Upper lobe of left lung (tissue), 6 donors: ENCODE data around the gene NPRL2. TPM values are rescaled to one million over a fixed set of nuclear protein-coding genes. Genes with fewer than 3 reads are reported as not detected.

Experiments used
- ATAC-seq, 2 donors: fragments of 200-7000 bp; cut with Tn5 transposase; one replicate each; pipeline ENCODE4 v1.9.1; 2022; ENCODE audit warnings: mild to moderate bottlenecking in 2 of 2, moderate library complexity in 2 of 2; ENCODE audit not compliant: low FRiP score in 2 of 2
- DNase-seq, 2 donors: peaks; one replicate each; pipeline ENCODE4 v3.0.0-alpha.2; 2019 to 2020
- H3K27ac ChIP-seq, 4 donors: fragments of 200-600 bp; sonication (generic); one replicate each; pipeline ENCODE4 v1.5.1; 2016 to 2019
- H3K27me3 ChIP-seq, 4 donors: fragments of 200-600 bp; sonication (generic); one replicate each; pipeline ENCODE4 v1.5.1; 2017 to 2019
- H3K36me3 ChIP-seq, 4 donors: fragments of 200-600 bp; sonication (generic); one replicate each; pipeline ENCODE4 v1.5.1; 2016 to 2019
- H3K4me1 ChIP-seq, 4 donors: fragments of 200-600 bp; sonication (generic); one replicate each; pipeline ENCODE4 v1.5.1; 2018 to 2019
- H3K4me3 ChIP-seq, 4 donors: fragments of 200-600 bp; sonication (generic); one replicate each; pipeline ENCODE4 v1.5.1; 2017 to 2019; ENCODE audit warnings: mild to moderate bottlenecking in 2 of 4, moderate library complexity in 1 of 4
- H3K9me3 ChIP-seq, 4 donors: fragments of 200-600 bp; sonication (generic); one replicate each; pipeline ENCODE4 v1.5.1; 2018 to 2019
- EP300 ChIP-seq, 4 donors: sonication (generic); formaldehyde crosslinking; IDR thresholded peaks; one replicate each; pipeline ENCODE4 v1.5.1; 2017; ENCODE audit warnings: antibody characterized with exemption in 4 of 4, control low read depth in 2 of 4
- POLR2A ChIP-seq, 4 donors: fragments of 450-650 bp; IDR thresholded peaks; one replicate each; pipeline ENCODE4 v1.5.1; 2016 to 2017; ENCODE audit warnings: antibody characterized with exemption in 4 of 4, mild to moderate bottlenecking in 2 of 4
- POLR2AphosphoS5 ChIP-seq, 2 donors: sonication (generic); formaldehyde crosslinking; IDR thresholded peaks; one replicate each; pipeline ENCODE4 v1.5.1; 2017; ENCODE audit warnings: antibody characterized with exemption in 2 of 2
- WGBS, 2 donors: methylation state at CpG; one replicate each; pipeline ENCODE4 v1.1.5; 2017 to 2018; 5-methylcytosine and 5-hydroxymethylcytosine counted together
- total RNA-seq, 6 donors: library from RNA; depleted of rRNA in 4 of 6; stranded (reverse); fragments of >200 nt in 4 of 6; gene quantifications; one replicate each; pipeline versions ENCODE4 v1.1.0 to v1.2.1, GENCODE V29; 2016 to 2021
- TF ChIP-seq, protein P1 (sequence below), 6 experiments: fragments of 450-650 bp in 4 of 6; fragments of 200-600 bp in 2 of 6; sonication (generic) in 2 of 6; IDR thresholded peaks; one replicate each; pipeline ENCODE4 v1.5.1; 2016 to 2019; ENCODE audit warnings: antibody characterized with exemption in 6 of 6
- donor health status: DM: no; HTN: no; CAD: no; lungs with moderate emphysema.
- donor health status: DM: no; HTN: yes; CAD: no; lungs with severe emphysema.

Gene NPRL2
- total RNA-seq, 6 donors from 2014 or later = 15.0 to 41.9 (median 17.3) TPM

DNA sequence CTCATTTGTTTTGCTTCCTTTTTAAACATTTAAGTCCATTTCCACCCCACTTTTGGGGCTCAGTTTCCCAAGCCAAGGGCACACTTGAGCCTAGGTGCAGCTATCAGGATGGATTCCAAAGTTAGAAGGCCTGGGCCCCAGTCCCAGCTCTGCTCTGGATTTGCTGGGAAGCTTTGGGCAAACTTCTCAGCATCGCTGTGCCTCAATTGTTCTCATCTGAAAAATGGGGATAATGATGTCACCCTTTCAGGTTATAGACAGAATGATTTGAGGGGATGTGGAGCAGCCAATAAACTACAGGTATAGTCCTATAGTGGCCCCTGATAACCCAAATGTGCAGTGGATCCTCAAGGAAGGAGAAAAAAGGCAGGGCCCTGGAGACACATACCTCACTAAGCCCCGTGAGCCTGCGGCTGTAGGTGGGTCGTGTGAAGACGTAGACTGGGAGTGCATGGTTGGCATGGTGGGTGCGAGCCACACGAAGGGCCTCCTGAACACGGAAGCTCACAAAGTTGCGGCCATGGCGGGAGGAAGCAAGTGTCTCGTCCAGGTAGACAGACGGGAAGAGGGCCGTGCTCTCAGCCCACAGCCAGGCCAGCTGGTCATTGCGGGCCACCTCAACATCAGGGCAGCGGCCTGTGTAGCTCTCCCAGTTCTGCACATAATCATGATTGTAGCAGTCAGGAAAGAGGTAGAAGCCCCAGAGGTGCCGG lies 31.2 kb downstream of the NPRL2 start:
- peak overlapping the region; percentile 65 to 96 (median 74) for H3K4me3 ChIP-seq
- DNase-seq = peak in 1 of 2 donors; percentile 41
- H3K27me3 ChIP-seq = no peaks in the 10 kb centered on the region
- H3K9me3 ChIP-seq = no peaks in the 10 kb centered on the region
- H3K27ac ChIP-seq = peak overlapping the region; percentile 94 to 97 (median 95)
- WGBS, 2 donors = 62 to 81% methylated on average over 14 to 16 of the region's 16 CpGs
- TF ChIP-seq POLR2A (IDR thresholded peaks at IDR 0.05) = peak in 1 of 4 donors; percentile 27
- TF ChIP-seq POLR2AphosphoS5 (IDR thresholded peaks at IDR 0.05) = no peak
- TF ChIP-seq, protein P1, sequence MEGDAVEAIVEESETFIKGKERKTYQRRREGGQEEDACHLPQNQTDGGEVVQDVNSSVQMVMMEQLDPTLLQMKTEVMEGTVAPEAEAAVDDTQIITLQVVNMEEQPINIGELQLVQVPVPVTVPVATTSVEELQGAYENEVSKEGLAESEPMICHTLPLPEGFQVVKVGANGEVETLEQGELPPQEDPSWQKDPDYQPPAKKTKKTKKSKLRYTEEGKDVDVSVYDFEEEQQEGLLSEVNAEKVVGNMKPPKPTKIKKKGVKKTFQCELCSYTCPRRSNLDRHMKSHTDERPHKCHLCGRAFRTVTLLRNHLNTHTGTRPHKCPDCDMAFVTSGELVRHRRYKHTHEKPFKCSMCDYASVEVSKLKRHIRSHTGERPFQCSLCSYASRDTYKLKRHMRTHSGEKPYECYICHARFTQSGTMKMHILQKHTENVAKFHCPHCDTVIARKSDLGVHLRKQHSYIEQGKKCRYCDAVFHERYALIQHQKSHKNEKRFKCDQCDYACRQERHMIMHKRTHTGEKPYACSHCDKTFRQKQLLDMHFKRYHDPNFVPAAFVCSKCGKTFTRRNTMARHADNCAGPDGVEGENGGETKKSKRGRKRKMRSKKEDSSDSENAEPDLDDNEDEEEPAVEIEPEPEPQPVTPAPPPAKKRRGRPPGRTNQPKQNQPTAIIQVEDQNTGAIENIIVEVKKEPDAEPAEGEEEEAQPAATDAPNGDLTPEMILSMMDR (IDR thresholded peaks at IDR 0.05) = no peak
- TF ChIP-seq EP300 (IDR thresholded peaks at IDR 0.05) = no peak
- peaks cover 13 to 67% (median 30%) of the 10 kb centered on the region in 4 donors for H3K36me3 ChIP-seq
- no peak for ATAC-seq
- H3K4me1 ChIP-seq = peaks cover 83 to 90% (median 86%) of the 10 kb centered on the region in 4 donors

DNA sequence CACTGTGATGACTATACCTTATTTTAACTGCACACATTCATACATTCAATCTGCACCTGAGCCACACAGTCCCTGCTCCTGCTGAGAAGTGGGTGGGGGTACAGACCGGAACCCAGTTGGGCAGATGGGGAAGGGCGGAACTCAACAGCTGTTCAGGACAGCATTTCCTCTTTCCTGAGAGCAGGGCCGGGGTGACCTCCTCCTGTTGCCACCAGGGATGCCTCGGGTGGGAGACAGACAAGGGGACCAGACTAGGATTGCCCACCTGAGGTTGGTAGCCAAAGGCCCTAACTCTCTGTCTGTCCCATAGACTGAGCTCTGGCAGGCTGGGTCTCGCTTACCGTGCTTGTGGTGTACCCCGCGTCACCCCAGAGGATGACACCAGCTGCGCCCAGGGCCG lies 32.0 kb downstream of the NPRL2 start:
- TF ChIP-seq POLR2AphosphoS5 (IDR thresholded peaks at IDR 0.05) (peak in 1 of 2 donors; percentile 64), EP300 (IDR thresholded peaks at IDR 0.05) (no peak)
- DNase-seq = no peak
- 41 to 62% methylated on average over 7 to 10 of the region's 10 CpGs for WGBS, 2 donors
- Histone ChIP-seq H3K4me3 (peak overlapping the region; percentile 65 to 96 (median 74)), H3K9me3 (no peaks in the 10 kb centered on the region), H3K36me3 (peaks cover 13 to 69% (median 30%) of the 10 kb centered on the region in 4 donors), H3K4me1 (peaks cover 75 to 89% (median 88%) of the 10 kb centered on the region in 4 donors), H3K27ac (peak overlapping the region; percentile 94 to 97 (median 95)), H3K27me3 (no peaks in the 10 kb centered on the region)
- ATAC-seq = no peak

DNA sequence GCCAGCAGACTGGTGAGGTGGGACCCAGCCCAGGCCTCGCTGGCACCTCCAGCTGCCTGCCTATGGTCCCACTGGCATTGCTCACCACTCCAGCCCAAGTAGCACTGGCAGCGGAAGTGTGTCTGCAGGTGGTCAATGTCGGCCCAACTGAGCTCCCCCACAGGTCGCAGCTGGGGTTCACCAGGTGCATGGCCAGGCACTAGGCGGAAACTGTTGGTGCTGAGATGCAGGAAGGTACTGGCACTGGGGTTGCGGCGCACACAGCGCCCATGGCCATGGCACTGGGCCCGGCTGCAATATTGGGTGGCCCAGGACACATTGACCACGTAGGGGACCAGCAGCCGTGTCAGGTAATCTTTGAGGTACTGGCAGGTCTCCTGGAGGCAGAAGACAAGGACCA lies 32.4 kb downstream of the NPRL2 start:
- 69% methylated on average over 9 of the region's 11 CpGs; no CpG with 5 or more reads in 1 of the 2 donors for WGBS, 2 donors
- H3K4me3 ChIP-seq = peak overlapping the region; percentile 48 to 96 (median 72)
- peak in 1 of 2 donors; percentile 72 for DNase-seq

DNA sequence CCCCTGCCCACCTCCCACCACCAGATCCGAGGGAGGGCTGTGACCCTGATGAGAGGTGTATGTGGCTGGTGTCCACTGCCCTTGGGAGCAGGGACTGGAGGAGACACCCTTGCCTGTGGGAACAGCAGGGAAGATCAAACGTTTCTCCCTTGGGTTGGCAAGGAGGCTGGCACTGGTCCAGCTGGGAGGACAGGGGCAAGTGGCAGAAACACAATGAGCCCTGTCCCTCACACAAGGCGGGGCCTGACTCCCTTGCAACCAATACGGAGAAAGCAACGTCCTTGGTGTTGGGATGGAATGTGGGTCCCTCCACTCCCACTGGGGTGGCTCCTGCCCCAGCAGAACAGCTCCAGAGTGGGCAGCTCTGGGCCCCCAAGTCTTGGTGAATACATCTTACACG lies 33.3 kb downstream of the NPRL2 start:
- no peaks in the 10 kb centered on the region for H3K9me3 ChIP-seq
- peak overlapping the region; percentile 94 to 97 (median 95) for H3K27ac ChIP-seq
- peaks cover 13 to 69% (median 30%) of the 10 kb centered on the region in 4 donors for H3K36me3 ChIP-seq
- no peaks in the 10 kb centered on the region for H3K27me3 ChIP-seq
- H3K4me1 ChIP-seq = peaks cover 70 to 82% (median 81%) of the 10 kb centered on the region in 4 donors
- WGBS, 2 donors = 53 to 90% methylated on average over 2 to 6 of the region's 6 CpGs
- DNase-seq (no peak), ATAC-seq (no peak)
- H3K4me3 ChIP-seq = peak overlapping the region in 3 of 4 donors; percentile 65 to 96 (median 79)
- TF ChIP-seq, protein P1 (IDR thresholded peaks at IDR 0.05) = no peak
- no peak for TF ChIP-seq POLR2AphosphoS5 (IDR thresholded peaks at IDR 0.05)
- no peak for TF ChIP-seq POLR2A (IDR thresholded peaks at IDR 0.05)
- TF ChIP-seq EP300 (IDR thresholded peaks at IDR 0.05) = no peak

More for the DNA sequence above, 32.4 kb downstream of the NPRL2 start:
- Histone ChIP-seq H3K36me3 (peaks cover 13 to 69% (median 30%) of the 10 kb centered on the region in 4 donors), H3K9me3 (no peaks in the 10 kb centered on the region), H3K4me1 (peaks cover 77 to 89% (median 88%) of the 10 kb centered on the region in 4 donors), H3K27ac (peak overlapping the region; percentile 94 to 97 (median 95)), H3K27me3 (no peaks in the 10 kb centered on the region)
- no peak for ATAC-seq
- TF ChIP-seq, protein P1 (IDR thresholded peaks at IDR 0.05) = no peak
- TF ChIP-seq POLR2AphosphoS5 (IDR thresholded peaks at IDR 0.05) = no peak
- TF ChIP-seq EP300 (IDR thresholded peaks at IDR 0.05) = no peak
- TF ChIP-seq POLR2A (IDR thresholded peaks at IDR 0.05) = no peak

DNA sequence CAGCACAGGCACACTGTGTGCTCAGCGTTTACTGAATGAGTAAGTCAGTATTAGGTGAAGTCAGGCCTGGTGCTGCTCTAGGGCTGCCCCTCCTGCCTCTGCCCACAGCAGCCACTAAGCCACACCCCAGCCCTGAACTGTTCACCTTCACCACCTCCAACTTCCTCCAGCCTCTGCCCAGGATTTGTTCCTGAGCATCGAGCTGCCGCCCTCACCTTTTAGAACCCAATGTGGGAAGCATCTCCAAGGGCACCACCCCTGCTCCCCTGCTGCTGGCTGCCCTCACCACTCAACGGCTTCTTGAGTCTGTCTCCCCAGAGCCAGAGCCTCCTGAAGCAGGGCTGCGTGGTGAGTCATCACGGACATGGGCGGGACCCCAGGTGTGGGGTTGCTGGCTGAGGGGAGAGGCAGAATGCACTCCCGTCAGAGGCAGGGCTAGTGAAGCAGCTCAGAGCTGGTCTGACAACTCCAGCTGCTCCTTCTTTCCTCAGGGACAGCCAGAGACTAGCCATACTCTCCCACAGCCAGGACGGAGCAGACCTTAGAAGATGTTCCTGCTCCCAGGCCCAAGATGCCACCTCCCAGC lies 33.8 kb downstream of the NPRL2 start:
- peak overlapping the region in 3 of 4 donors; percentile 65 to 96 (median 79) for H3K4me3 ChIP-seq
- DNase-seq (peak; percentile 82 to 96), ATAC-seq (peak; percentile 10 to 87)
- peaks cover 13 to 69% (median 30%) of the 10 kb centered on the region in 4 donors for H3K36me3 ChIP-seq
- peak overlapping the region; percentile 94 to 97 (median 95) for H3K27ac ChIP-seq
- H3K9me3 ChIP-seq = no peaks in the 10 kb centered on the region
- peak in 1 of 2 donors; percentile 72 for TF ChIP-seq POLR2AphosphoS5 (IDR thresholded peaks at IDR 0.05)
- peak in 1 of 4 donors; percentile 10 for TF ChIP-seq EP300 (IDR thresholded peaks at IDR 0.05)
- TF ChIP-seq, protein P1 (IDR thresholded peaks at IDR 0.05) = no peak
- peak in 2 of 4 donors; percentile 35 to 79 for TF ChIP-seq POLR2A (IDR thresholded peaks at IDR 0.05)
- WGBS, 2 donors = 26 to 48% methylated on average over 8 of the region's 9 CpGs
- peaks cover 65 to 77% (median 75%) of the 10 kb centered on the region in 4 donors for H3K4me1 ChIP-seq
- H3K27me3 ChIP-seq = no peaks in the 10 kb centered on the region
